Osteoblast (primary cell): Measurements from ENCODE around the gene EFL1. TPM values are rescaled to one million over a fixed set of nuclear protein-coding genes. Genes with fewer than 3 reads are reported as not detected.
"Not testable (repeated sequence)": the region's sequence is repeated elsewhere in the genome, so short reads cannot be mapped to it uniquely, and the experiment has no call there.

ENCODE experiments used
- DNase-seq: peaks from one replicate; pipeline ENCODE4 v3.0.0; 2011; ENCODE audit warnings: low spot score, mixed read lengths; ENCODE audit not compliant: insufficient read length; ENCODE audit errors: missing footprints
- H2AFZ ChIP-seq: 2 replicates; pipeline ENCODE4 v1.6.0; 2011; ENCODE audit warnings: mild to moderate bottlenecking, low read length
- H3K27ac ChIP-seq: 2 replicates; pipeline ENCODE4 v1.5.1; 2011; ENCODE audit warnings: mild to moderate bottlenecking, low read depth, low read length, moderate library complexity
- H3K27me3 ChIP-seq: 2 replicates; pipeline ENCODE4 v1.6.0; 2012; ENCODE audit warnings: mild to moderate bottlenecking, control low read depth, inconsistent platforms, low read length, moderate library complexity; ENCODE audit not compliant: insufficient read depth
- H3K36me3 ChIP-seq: 2 replicates; pipeline ENCODE4 v1.5.1; 2011; ENCODE audit warnings: mild to moderate bottlenecking, low read length, control low read depth, moderate library complexity; ENCODE audit not compliant: insufficient read depth
- H3K4me1 ChIP-seq: 2 replicates; pipeline ENCODE4 v1.5.1; 2011; ENCODE audit warnings: mild to moderate bottlenecking, low read length, control low read depth, moderate library complexity; ENCODE audit not compliant: insufficient read depth
- H3K4me2 ChIP-seq: 2 replicates; pipeline ENCODE4 v1.6.0; 2011; ENCODE audit warnings: mild to moderate bottlenecking, low read length; ENCODE audit not compliant: insufficient read depth
- H3K4me3 ChIP-seq: fragments of 200-600 bp; sonication (generic); 3 replicates; pipeline ENCODE4 v1.5.1; 2012; ENCODE audit warnings: mild to moderate bottlenecking, low read length, inconsistent platforms; ENCODE audit not compliant: insufficient read depth
- H3K79me2 ChIP-seq: 2 replicates; pipeline ENCODE4 v1.6.0; 2012; ENCODE audit warnings: mild to moderate bottlenecking, low read length, control low read depth, inconsistent platforms; ENCODE audit not compliant: insufficient read depth
- H3K9me3 ChIP-seq: 2 replicates; pipeline ENCODE4 v1.5.1; 2011; ENCODE audit warnings: low read depth, low read length, control low read depth
- H4K20me1 ChIP-seq: 2 replicates; pipeline ENCODE4 v1.6.0; 2012; ENCODE audit warnings: mild to moderate bottlenecking, low read length, control low read depth; ENCODE audit not compliant: insufficient read depth
- CTCF ChIP-seq: IDR thresholded peaks from 2 replicates; pipeline ENCODE4 v1.5.1; 2011; ENCODE audit warnings: mild to moderate bottlenecking, low read depth, low read length, moderate library complexity; ENCODE audit errors: extremely low read depth
- total RNA-seq: library from RNA; depleted of rRNA; stranded (reverse); fragments of >200 nt; gene quantifications from 2 replicates; pipeline ENCODE4 v1.2.3, GENCODE V29; 2012

Gene EFL1
- total RNA-seq, 1 donor = 32.9 TPM

GRCh38 chr15:82301296-82302016 lies 38.9 kb upstream of the EFL1 start:
- Histone ChIP-seq H3K9me3 (no peaks in the 10 kb centered on the region), H3K4me2 (no peak overlapping the region), H3K79me2 (no peaks in the 10 kb centered on the region), H3K4me3 (no peak overlapping the region), H3K27ac (no peak overlapping the region), H2AFZ (no peak overlapping the region), H4K20me1 (no peaks in the 10 kb centered on the region), H3K27me3 (no peaks in the 10 kb centered on the region), H3K4me1 (peaks cover 5% of the 10 kb centered on the region), H3K36me3 (no peaks in the 10 kb centered on the region)
- no peak for DNase-seq
- no peak for TF ChIP-seq CTCF

- H3K36me3 ChIP-seq = no peaks in the 10 kb centered on the region
- H3K79me2 ChIP-seq = no peaks in the 10 kb centered on the region
- H3K4me2 ChIP-seq = no peak overlapping the region
- peak overlapping the region; percentile 41 for H2AFZ ChIP-seq
- peaks cover 5% of the 10 kb centered on the region for H3K4me1 ChIP-seq
- no peaks in the 10 kb centered on the region for H4K20me1 ChIP-seq
- DNase-seq = no peak
- no peak overlapping the region for H3K27ac ChIP-seq
- TF ChIP-seq CTCF = no peak
- H3K4me3 ChIP-seq = no peak overlapping the region
- H3K27me3 ChIP-seq = no peaks in the 10 kb centered on the region
- H3K9me3 ChIP-seq = no peaks in the 10 kb centered on the region
Observed at GRCh38 chr15:82300883-82301282, 38.3 kb upstream of the EFL1 start.

GRCh38 chr15:82300326-82300725 lies 37.8 kb upstream of the EFL1 start:
- H3K4me2 ChIP-seq, H3K9me3 ChIP-seq, H3K4me1 ChIP-seq, DNase-seq, H3K4me3 ChIP-seq, H3K79me2 ChIP-seq, H4K20me1 ChIP-seq, H3K36me3 ChIP-seq, H3K27ac ChIP-seq, H3K27me3 ChIP-seq: not testable (repeated sequence)
- H2AFZ ChIP-seq = peak overlapping the region; percentile 41

- DNase-seq, H3K9me3 ChIP-seq, H3K4me3 ChIP-seq, H3K27me3 ChIP-seq, H3K4me1 ChIP-seq, H3K27ac ChIP-seq, H2AFZ ChIP-seq, H4K20me1 ChIP-seq, H3K36me3 ChIP-seq, H3K4me2 ChIP-seq, H3K79me2 ChIP-seq: not testable (repeated sequence)
Observed at GRCh38 chr15:82299511-82299914, 37.0 kb upstream of the EFL1 start.

GRCh38 chr15:82298520-82298919 lies 36.0 kb upstream of the EFL1 start:
- Histone ChIP-seq H3K9me3 (no peaks in the 10 kb centered on the region), H4K20me1 (no peaks in the 10 kb centered on the region), H3K27me3 (no peaks in the 10 kb centered on the region), H3K27ac (no peak overlapping the region), H3K4me1 (peaks cover 5% of the 10 kb centered on the region), H3K79me2 (no peaks in the 10 kb centered on the region), H3K4me3 (no peak overlapping the region), H3K36me3 (no peaks in the 10 kb centered on the region), H3K4me2 (no peak overlapping the region), H2AFZ (no peak overlapping the region)
- no peak for TF ChIP-seq CTCF
- DNase-seq = no peak
